HG03139 (cell line): ENCODE measurements around the gene BPIFA3.

Source experiments
- ATAC-seq: cut with Tn5 transposase; IDR thresholded peaks from one replicate; pipeline ENCODE4 v1.9.1; 2021; ENCODE audit not compliant: unreplicated experiment

Gene BPIFA3

GRCh38 chr20:33211817-33212424, 5.2 kb upstream of the BPIFA3 start:
- ATAC-seq = no peak

GRCh38 chr20:33224399-33224798, 7.2 kb downstream of the BPIFA3 start:
- no peak for ATAC-seq

GRCh38 chr20:33229843-33230242, 12.7 kb downstream of the BPIFA3 start:
- no peak for ATAC-seq

- no peak for ATAC-seq
These were observed 14.1 kb downstream of the BPIFA3 start for GRCh38 chr20:33231237-33231636.

- ATAC-seq = no peak
These were observed 15.4 kb downstream of the BPIFA3 start for GRCh38 chr20:33232486-33233072.

- ATAC-seq = no peak
These were observed 16.1 kb downstream of the BPIFA3 start for GRCh38 chr20:33233129-33233774.

GRCh38 chr20:33234050-33234449, 16.9 kb downstream of the BPIFA3 start:
- ATAC-seq = no peak

GRCh38 chr20:33235696-33236095, 18.5 kb downstream of the BPIFA3 start, which contains the start of gene BPIFA1:
BPIFA1 (plus strand) TSS chr20:33235996; CDS start chr20:33237712, 1,716 bp downstream.
- ATAC-seq = no peak

GRCh38 chr20:33236351-33236750, 19.2 kb downstream of the BPIFA3 start:
- no peak for ATAC-seq

GRCh38 chr20:33237989-33238388, 20.8 kb downstream of the BPIFA3 start:
- no peak for ATAC-seq

GRCh38 chr20:33239418-33239817, 22.3 kb downstream of the BPIFA3 start:
- ATAC-seq = no peak

GRCh38 chr20:33239979-33240736, 23.0 kb downstream of the BPIFA3 start:
- ATAC-seq = no peak

GRCh38 chr20:33240923-33241322, 23.8 kb downstream of the BPIFA3 start:
- ATAC-seq = no peak

GRCh38 chr20:33242319-33243100, 25.4 kb downstream of the BPIFA3 start:
- no peak for ATAC-seq

- ATAC-seq = no peak
These were observed 28.9 kb downstream of the BPIFA3 start for GRCh38 chr20:33246077-33246476.

GRCh38 chr20:33249456-33249855, 32.3 kb downstream of the BPIFA3 start:
- ATAC-seq = no peak

GRCh38 chr20:33250666-33251065, 33.5 kb downstream of the BPIFA3 start:
- no peak for ATAC-seq

GRCh38 chr20:33251496-33251895, 34.3 kb downstream of the BPIFA3 start:
- ATAC-seq = no peak

GRCh38 chr20:33252460-33252859, 35.3 kb downstream of the BPIFA3 start:
- no peak for ATAC-seq

GRCh38 chr20:33255005-33255404, 37.9 kb downstream of the BPIFA3 start:
- ATAC-seq = no peak

GRCh38 chr20:33257237-33257636, 40.1 kb downstream of the BPIFA3 start:
- ATAC-seq = no peak
